Right atrium auricular region (tissue), 2 donors: ENCODE data around the gene PLEKHA7. TPM values are rescaled to one million over a fixed set of nuclear protein-coding genes. Genes with fewer than 3 reads are reported as not detected.

Experiments
- DNase-seq: peaks from one replicate; pipeline ENCODE4 v3.0.0-alpha.2; 2019; ENCODE audit warnings: low spot score
- H3K27ac ChIP-seq, 2 donors: fragments of 200-600 bp; sonication (generic); 1 replicate in 1 of 2; 2 replicates in 1 of 2; pipeline ENCODE4 v1.5.1; 2016 to 2019
- H3K27me3 ChIP-seq, 2 donors: fragments of 200-600 bp; sonication (generic); one replicate each; pipeline versions ENCODE4 v1.5.1 to v1.6.0; 2017 to 2019
- H3K36me3 ChIP-seq: fragments of 200-600 bp; sonication (generic); one replicate; pipeline ENCODE4 v1.5.1; 2016
- H3K4me1 ChIP-seq, 2 donors: fragments of 200-600 bp; sonication (generic); one replicate each; pipeline versions ENCODE4 v1.5.1 to v1.6.0; 2017 to 2019
- H3K4me3 ChIP-seq, 2 donors: fragments of 200-600 bp; sonication (generic); 1 replicate in 1 of 2; 2 replicates in 1 of 2; pipeline ENCODE4 v1.5.1; 2017 to 2019; ENCODE audit warnings: mild to moderate bottlenecking in 1 of 2, moderate library complexity in 1 of 2
- H3K9me3 ChIP-seq, 2 donors: fragments of 200-600 bp; sonication (generic); one replicate each; pipeline ENCODE4 v1.5.1; 2019
- total RNA-seq, 2 donors: library from RNA; depleted of rRNA; stranded (reverse); fragments of >200 nt; gene quantifications; one replicate each; pipeline ENCODE4 v1.1.0, GENCODE V29; 2016
- TF ChIP-seq, protein P1 (sequence below), 2 donors: fragments of 200-600 bp; sonication (generic); IDR thresholded peaks; one replicate each; pipeline ENCODE4 v1.5.1; 2019; ENCODE audit warnings: antibody characterized with exemption in 2 of 2

Gene PLEKHA7
- total RNA-seq, 2 donors from 2014 or later = 18.8 to 24.6 TPM

GRCh38 chr11:16896729-16897469, 117.3 kb downstream of the PLEKHA7 start:
- TF ChIP-seq, protein P1, sequence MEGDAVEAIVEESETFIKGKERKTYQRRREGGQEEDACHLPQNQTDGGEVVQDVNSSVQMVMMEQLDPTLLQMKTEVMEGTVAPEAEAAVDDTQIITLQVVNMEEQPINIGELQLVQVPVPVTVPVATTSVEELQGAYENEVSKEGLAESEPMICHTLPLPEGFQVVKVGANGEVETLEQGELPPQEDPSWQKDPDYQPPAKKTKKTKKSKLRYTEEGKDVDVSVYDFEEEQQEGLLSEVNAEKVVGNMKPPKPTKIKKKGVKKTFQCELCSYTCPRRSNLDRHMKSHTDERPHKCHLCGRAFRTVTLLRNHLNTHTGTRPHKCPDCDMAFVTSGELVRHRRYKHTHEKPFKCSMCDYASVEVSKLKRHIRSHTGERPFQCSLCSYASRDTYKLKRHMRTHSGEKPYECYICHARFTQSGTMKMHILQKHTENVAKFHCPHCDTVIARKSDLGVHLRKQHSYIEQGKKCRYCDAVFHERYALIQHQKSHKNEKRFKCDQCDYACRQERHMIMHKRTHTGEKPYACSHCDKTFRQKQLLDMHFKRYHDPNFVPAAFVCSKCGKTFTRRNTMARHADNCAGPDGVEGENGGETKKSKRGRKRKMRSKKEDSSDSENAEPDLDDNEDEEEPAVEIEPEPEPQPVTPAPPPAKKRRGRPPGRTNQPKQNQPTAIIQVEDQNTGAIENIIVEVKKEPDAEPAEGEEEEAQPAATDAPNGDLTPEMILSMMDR (IDR thresholded peaks at IDR 0.05) = no peak
- H3K4me1 ChIP-seq = peaks cover 0 to 21% of the 10 kb centered on the region in 2 donors
- H3K4me3 ChIP-seq = no peak overlapping the region
- H3K36me3 ChIP-seq = no peaks in the 10 kb centered on the region
- DNase-seq = no peak
- H3K9me3 ChIP-seq = no peaks in the 10 kb centered on the region
- no peaks in the 10 kb centered on the region for H3K27me3 ChIP-seq
- no peak overlapping the region for H3K27ac ChIP-seq

- no peak for DNase-seq
- Histone ChIP-seq H3K27ac (no peak overlapping the region), H3K9me3 (peaks cover 0 to 2% of the 10 kb centered on the region in 2 donors), H3K36me3 (no peaks in the 10 kb centered on the region), H3K27me3 (no peaks in the 10 kb centered on the region), H3K4me1 (peaks cover 0 to 21% of the 10 kb centered on the region in 2 donors), H3K4me3 (no peak overlapping the region)
- TF ChIP-seq, protein P1 (IDR thresholded peaks at IDR 0.05) = no peak
These were observed 118.9 kb downstream of the PLEKHA7 start for GRCh38 chr11:16895306-16895705.

DNA sequence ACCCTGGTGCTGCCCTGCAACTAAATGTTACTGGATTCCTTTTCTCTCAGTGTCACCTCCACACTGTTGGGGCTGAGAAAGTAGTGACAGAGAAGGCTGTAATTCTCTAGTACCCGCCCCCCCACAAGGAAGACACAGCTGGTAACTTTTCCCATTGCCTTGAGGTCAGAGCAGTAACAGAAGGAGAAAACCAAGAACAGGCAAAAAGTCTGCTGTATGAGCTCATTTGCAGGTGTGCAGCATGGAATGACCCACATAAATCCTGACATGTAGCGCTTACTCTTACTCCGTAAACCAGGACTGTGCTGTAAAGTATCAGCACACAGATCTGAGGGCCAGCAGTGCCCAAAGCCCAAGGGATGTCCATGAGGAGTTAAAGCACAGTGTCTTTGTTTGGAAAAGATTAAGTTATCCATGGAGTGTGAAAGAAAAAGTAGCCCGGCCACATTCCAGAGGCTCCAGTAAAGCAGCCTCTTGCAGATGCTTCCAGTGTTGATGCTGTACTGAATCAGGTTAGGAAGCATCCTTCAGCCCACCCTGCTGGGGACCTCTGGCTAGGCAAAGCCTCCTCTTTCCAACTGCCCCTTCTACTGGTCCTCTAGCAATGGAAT, 120.7 kb downstream of the PLEKHA7 start:
- peaks cover 0 to 19% of the 10 kb centered on the region in 2 donors for H3K4me1 ChIP-seq
- H3K27ac ChIP-seq = no peak overlapping the region

GRCh38 chr11:16891964-16892363, 122.2 kb downstream of the PLEKHA7 start:
- no peak overlapping the region for H3K4me3 ChIP-seq
- no peak overlapping the region for H3K27ac ChIP-seq
- H3K36me3 ChIP-seq = no peaks in the 10 kb centered on the region
- peaks cover 0 to 16% of the 10 kb centered on the region in 2 donors for H3K9me3 ChIP-seq
- peaks cover 0 to 5% of the 10 kb centered on the region in 2 donors for H3K4me1 ChIP-seq
- TF ChIP-seq, protein P1 (IDR thresholded peaks at IDR 0.05) = no peak
- H3K27me3 ChIP-seq = no peaks in the 10 kb centered on the region
- DNase-seq = no peak

More for the DNA sequence above, 120.7 kb downstream of the PLEKHA7 start:
- Histone ChIP-seq H3K36me3 (no peaks in the 10 kb centered on the region), H3K4me3 (no peak overlapping the region), H3K9me3 (peaks cover 0 to 16% of the 10 kb centered on the region in 2 donors), H3K27me3 (no peaks in the 10 kb centered on the region)
- TF ChIP-seq, protein P1 (IDR thresholded peaks at IDR 0.05) = no peak
- DNase-seq = no peak

- TF ChIP-seq, protein P1 (IDR thresholded peaks at IDR 0.05) = no peak
- H3K27me3 ChIP-seq = no peaks in the 10 kb centered on the region
- no peaks in the 10 kb centered on the region for H3K36me3 ChIP-seq
- no peak overlapping the region for H3K4me3 ChIP-seq
- peaks cover 0 to 16% of the 10 kb centered on the region in 2 donors for H3K9me3 ChIP-seq
- DNase-seq = no peak
- H3K4me1 ChIP-seq = no peaks in the 10 kb centered on the region
- no peak overlapping the region for H3K27ac ChIP-seq
These were observed 123.0 kb downstream of the PLEKHA7 start for GRCh38 chr11:16891165-16891564.
